GM18502 (cell line): ENCODE results near the gene TTLL8.

Experiments
- ATAC-seq: cut with Tn5 transposase; IDR thresholded peaks from one replicate; pipeline ENCODE4 v1.9.1; 2021; ENCODE audit warnings: mild to moderate bottlenecking; ENCODE audit not compliant: unreplicated experiment, poor library complexity

TTLL8 gene

GRCh38 chr22:50046019-50046415 lies 12.1 kb downstream of the TTLL8 start:
- no peak for ATAC-seq

- no peak for ATAC-seq
These were observed 12.7 kb downstream of the TTLL8 start for GRCh38 chr22:50045211-50046018.

- ATAC-seq, result no peak
These were observed 13.5 kb downstream of the TTLL8 start for GRCh38 chr22:50044485-50045118.

- no peak for ATAC-seq
These were observed 16.6 kb downstream of the TTLL8 start for GRCh38 chr22:50041361-50042065.

- ATAC-seq, result no peak
These were observed 17.4 kb downstream of the TTLL8 start for GRCh38 chr22:50040717-50041116.

GRCh38 chr22:50039669-50040443 lies 18.2 kb downstream of the TTLL8 start:
- no peak for ATAC-seq

GRCh38 chr22:50035976-50036724 lies 21.9 kb downstream of the TTLL8 start:
- ATAC-seq, result no peak

GRCh38 chr22:50035131-50035881 lies 22.8 kb downstream of the TTLL8 start:
- no peak for ATAC-seq

GRCh38 chr22:50034126-50035081 lies 23.7 kb downstream of the TTLL8 start:
- ATAC-seq, result no peak

GRCh38 chr22:50032941-50033601 lies 25.0 kb downstream of the TTLL8 start:
- no peak for ATAC-seq

- no peak for ATAC-seq
These were observed 25.8 kb downstream of the TTLL8 start for GRCh38 chr22:50032109-50032871.

- ATAC-seq, result no peak
These were observed 26.7 kb downstream of the TTLL8 start for GRCh38 chr22:50031189-50032091.

- ATAC-seq, result no peak
These were observed 27.6 kb downstream of the TTLL8 start for GRCh38 chr22:50030297-50031188.

- no peak for ATAC-seq
These were observed 30.2 kb downstream of the TTLL8 start for GRCh38 chr22:50027639-50028537.
